Neuronal stem cell (in vitro differentiated cells): Measurements from ENCODE around the gene PCGF3.

ENCODE experiments used
- DNase-seq: peaks from one replicate; pipeline ENCODE4 v3.0.0-alpha.2; 2013; ENCODE audit warnings: low spot score
- H2AFZ ChIP-seq: one replicate; pipeline ENCODE4 v1.6.1; 2013; ENCODE audit warnings: mild to moderate bottlenecking, low read length, inconsistent platforms
- H2AK5ac ChIP-seq: 2 replicates; pipeline ENCODE4 v1.6.1; 2013; ENCODE audit warnings: low read depth, mild to moderate bottlenecking, inconsistent platforms, low read length, moderate library complexity, mixed read lengths
- H2BK120ac ChIP-seq: 2 replicates; pipeline ENCODE4 v1.6.1; 2013; ENCODE audit warnings: low read depth, mild to moderate bottlenecking, inconsistent platforms, low read length, moderate library complexity, mixed read lengths
- H2BK12ac ChIP-seq: one replicate; pipeline ENCODE4 v1.6.1; 2013; ENCODE audit warnings: low read length, inconsistent platforms
- H2BK15ac ChIP-seq: 2 replicates; pipeline ENCODE4 v1.6.1; 2013; ENCODE audit warnings: mild to moderate bottlenecking, low read length, inconsistent platforms, mixed read lengths
- H2BK5ac ChIP-seq: one replicate; pipeline ENCODE4 v1.6.1; 2013; ENCODE audit warnings: inconsistent platforms, mild to moderate bottlenecking, low read length, moderate library complexity
- H3K14ac ChIP-seq: one replicate; pipeline ENCODE4 v1.6.1; 2013; ENCODE audit warnings: low read length, inconsistent platforms
- H3K18ac ChIP-seq: 2 replicates; pipeline ENCODE4 v1.6.1; 2013; ENCODE audit warnings: low read length, inconsistent platforms
- H3K23ac ChIP-seq: 2 replicates; pipeline ENCODE4 v1.6.1; 2013; ENCODE audit warnings: low read depth, mild to moderate bottlenecking, mixed read lengths, low read length, inconsistent platforms; ENCODE audit not compliant: poor library complexity
- H3K27ac ChIP-seq: replicated peaks from 3 replicates; pipeline ENCODE4 v1.5.1; 2013; ENCODE audit warnings: low read length, inconsistent platforms
- H3K27me3 ChIP-seq, 3 experiments: 2 replicates each; pipeline ENCODE4 v1.6.1; 2013; ENCODE audit warnings: low read length in 3 of 3, mild to moderate bottlenecking in 2 of 3, inconsistent platforms in 1 of 3, low read depth in 1 of 3, mixed read lengths in 1 of 3, moderate library complexity in 1 of 3; ENCODE audit not compliant: control insufficient read depth in 3 of 3, insufficient read depth in 3 of 3
- H3K36me3 ChIP-seq, 2 donors: replicated peaks in 1 of 2; 2 replicates each; pipeline ENCODE4 v1.6.1; 2013; ENCODE audit warnings: low read length in 2 of 2; ENCODE audit not compliant: control insufficient read depth in 2 of 2, insufficient read depth in 2 of 2
- H3K4ac ChIP-seq: 2 replicates; pipeline ENCODE4 v1.6.1; 2013; ENCODE audit warnings: inconsistent platforms, mild to moderate bottlenecking, low read length, moderate library complexity
- H3K4me1 ChIP-seq, 2 donors: 1 replicate in 1 of 2; 2 replicates in 1 of 2; pipeline ENCODE4 v1.6.1; 2013; ENCODE audit warnings: low read length in 2 of 2, low read depth in 1 of 2; ENCODE audit not compliant: control insufficient read depth in 2 of 2, insufficient read depth in 1 of 2
- H3K4me2 ChIP-seq: one replicate; pipeline ENCODE4 v1.6.1; 2013; ENCODE audit warnings: mild to moderate bottlenecking, low read length, inconsistent platforms; ENCODE audit not compliant: insufficient read depth, poor library complexity, severe bottlenecking
- H3K4me3 ChIP-seq, 2 donors: 2 replicates each; pipeline ENCODE4 v1.5.1; 2013; ENCODE audit warnings: low read length in 2 of 2, mild to moderate bottlenecking in 2 of 2, inconsistent platforms in 1 of 2, moderate library complexity in 1 of 2
- H3K79me1 ChIP-seq: one replicate; pipeline ENCODE4 v1.6.1; 2013; ENCODE audit warnings: low read depth, mild to moderate bottlenecking, inconsistent platforms, low read length, moderate library complexity
- H3K9ac ChIP-seq: one replicate; pipeline ENCODE4 v1.6.1; 2013; ENCODE audit warnings: mild to moderate bottlenecking, low read depth, low read length, inconsistent platforms; ENCODE audit not compliant: poor library complexity
- H3K9me3 ChIP-seq, 2 donors: replicated peaks in 1 of 2; 2 replicates each; pipeline versions ENCODE3 to v1.6.1; 2013; ENCODE audit warnings: low read length in 2 of 2, mild to moderate bottlenecking in 2 of 2, inconsistent platforms in 1 of 2, low read depth in 1 of 2, mixed read lengths in 1 of 2, moderate library complexity in 1 of 2; ENCODE audit not compliant: control insufficient read depth in 2 of 2, insufficient read depth in 1 of 2
- H4K8ac ChIP-seq: one replicate; pipeline ENCODE4 v1.6.1; 2013; ENCODE audit warnings: low read depth, mild to moderate bottlenecking, inconsistent platforms, low read length, moderate library complexity
- H4K91ac ChIP-seq: one replicate; pipeline ENCODE4 v1.6.1; 2013; ENCODE audit warnings: low read length, low read depth, mild to moderate bottlenecking, inconsistent platforms; ENCODE audit not compliant: poor library complexity
- WGBS, 2 donors: extraction: QIAGEN DNeasy Blood & Tissue Kit; methylation state at CpG; one replicate each; pipeline ENCODE4 v1.1.7; 2013; ENCODE audit warnings: missing lambda C conversion rate in 2 of 2, mixed read lengths in 1 of 2; ENCODE audit not compliant: insufficient read length in 2 of 2, insufficient replicate concordance in 1 of 2; ENCODE audit errors: extremely low coverage in 2 of 2; 5-methylcytosine and 5-hydroxymethylcytosine counted together

PCGF3 gene

DNA sequence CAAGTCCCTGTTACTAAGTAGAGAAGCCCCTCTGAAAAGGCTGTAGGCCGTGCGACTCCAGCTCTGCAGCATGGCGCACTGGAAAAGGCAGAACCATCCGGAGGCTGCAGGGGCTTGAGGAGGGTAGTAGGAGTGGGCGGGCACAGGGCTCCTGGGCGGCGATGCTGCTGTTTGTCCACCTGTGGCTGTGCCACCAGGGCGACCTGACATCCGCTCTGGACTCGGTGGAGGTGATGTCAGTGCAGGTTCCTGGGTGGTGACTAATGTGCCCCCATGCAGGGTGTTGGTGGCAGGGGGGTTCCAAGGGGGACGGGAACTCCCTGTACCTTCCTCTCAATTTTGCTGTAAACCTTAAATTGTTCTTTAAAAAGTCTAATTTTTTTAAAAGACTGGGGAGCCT, 58.3 kb downstream of the PCGF3 start:
- H2BK120ac ChIP-seq = peak overlapping the region; percentile 4
- no CpG with 5 or more reads among the region's 11 CpGs for WGBS, 2 donors
- H3K14ac ChIP-seq = no peak overlapping the region
- H2BK12ac ChIP-seq = no peak overlapping the region
- DNase-seq = no peak
- peaks cover 66 to 91% of the 10 kb centered on the region in 2 donors for H3K36me3 ChIP-seq
- H4K8ac ChIP-seq = no peak overlapping the region
- no peak overlapping the region for H3K4me3 ChIP-seq
- no peak overlapping the region for H3K4me2 ChIP-seq
- H3K27ac ChIP-seq = no peak overlapping the region
- no peak overlapping the region for H3K9ac ChIP-seq
- peaks cover 3% of the 10 kb centered on the region for H3K79me1 ChIP-seq
- no peak overlapping the region for H2BK5ac ChIP-seq
- no peaks in the 10 kb centered on the region for H3K4me1 ChIP-seq
- no peak overlapping the region for H3K18ac ChIP-seq
- no peak overlapping the region for H4K91ac ChIP-seq
- H2AFZ ChIP-seq = no peak overlapping the region
- peak overlapping the region; percentile 81 for H3K23ac ChIP-seq
- no peak overlapping the region for H3K4ac ChIP-seq
- no peak overlapping the region for H2BK15ac ChIP-seq
- H3K9me3 ChIP-seq = peaks cover 26 to 54% of the 10 kb centered on the region in 2 donors
- H3K27me3 ChIP-seq = no peaks in the 10 kb centered on the region
- no peak overlapping the region for H2AK5ac ChIP-seq

DNA sequence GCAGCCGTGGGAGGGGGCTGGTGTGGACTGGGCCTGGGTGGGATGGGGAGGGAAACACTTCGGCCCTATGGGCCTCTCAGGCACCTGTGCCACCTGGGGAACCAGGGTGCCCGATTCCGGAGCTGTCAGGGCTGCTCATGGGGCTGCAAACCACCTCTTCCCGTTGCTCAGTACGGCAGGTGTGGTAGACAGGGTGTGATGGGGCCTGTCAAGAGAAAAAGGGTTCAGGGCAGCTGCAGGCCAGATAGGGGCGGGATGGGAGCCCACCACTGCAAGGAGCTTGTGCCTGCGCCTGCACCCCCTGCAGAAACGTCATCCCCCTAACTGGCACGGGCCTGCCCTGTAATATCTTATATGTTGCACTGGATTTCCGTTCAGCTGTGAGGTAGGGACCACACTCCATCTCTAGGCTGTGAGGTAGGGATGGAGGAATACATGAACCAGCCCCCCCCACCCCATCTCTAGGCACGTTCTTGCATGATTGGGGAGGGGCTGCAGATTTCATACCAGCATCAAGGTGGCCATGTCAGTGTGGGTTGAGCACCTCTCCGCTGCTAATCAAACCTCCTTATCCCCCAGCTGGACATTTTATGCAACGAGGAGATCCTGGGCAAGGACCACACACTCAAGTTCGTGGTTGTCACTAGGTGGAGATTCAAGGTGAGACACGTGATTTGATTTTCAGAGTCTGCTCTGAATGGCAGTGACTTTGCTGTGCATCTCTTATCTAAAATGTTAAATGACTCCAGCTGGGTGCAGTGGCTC, 59.0 kb downstream of the PCGF3 start:
- H3K23ac ChIP-seq = peak overlapping the region; percentile 75
- H2BK12ac ChIP-seq = no peak overlapping the region
- no peak overlapping the region for H3K14ac ChIP-seq
- H2BK120ac ChIP-seq = peak overlapping the region; percentile 4
- no CpG with 5 or more reads among the region's 16 CpGs for WGBS, 2 donors
- no peak overlapping the region for H3K9ac ChIP-seq
- H3K9me3 ChIP-seq = peaks cover 29 to 58% of the 10 kb centered on the region in 2 donors
- no peak overlapping the region for H3K18ac ChIP-seq
- no peak overlapping the region for H2AK5ac ChIP-seq
- H4K91ac ChIP-seq = no peak overlapping the region
- H3K79me1 ChIP-seq = peaks cover 3% of the 10 kb centered on the region
- H3K27me3 ChIP-seq = no peaks in the 10 kb centered on the region
- H4K8ac ChIP-seq = no peak overlapping the region
- H3K4ac ChIP-seq = no peak overlapping the region
- no peak overlapping the region for H3K27ac ChIP-seq
- H2BK5ac ChIP-seq = no peak overlapping the region
- no peak overlapping the region for H2AFZ ChIP-seq
- peaks cover 71 to 98% of the 10 kb centered on the region in 2 donors for H3K36me3 ChIP-seq
- H3K4me3 ChIP-seq = no peak overlapping the region
- peaks cover 0 to 1% of the 10 kb centered on the region in 2 donors for H3K4me1 ChIP-seq
- no peak for DNase-seq
- no peak overlapping the region for H2BK15ac ChIP-seq
- no peak overlapping the region for H3K4me2 ChIP-seq

DNA sequence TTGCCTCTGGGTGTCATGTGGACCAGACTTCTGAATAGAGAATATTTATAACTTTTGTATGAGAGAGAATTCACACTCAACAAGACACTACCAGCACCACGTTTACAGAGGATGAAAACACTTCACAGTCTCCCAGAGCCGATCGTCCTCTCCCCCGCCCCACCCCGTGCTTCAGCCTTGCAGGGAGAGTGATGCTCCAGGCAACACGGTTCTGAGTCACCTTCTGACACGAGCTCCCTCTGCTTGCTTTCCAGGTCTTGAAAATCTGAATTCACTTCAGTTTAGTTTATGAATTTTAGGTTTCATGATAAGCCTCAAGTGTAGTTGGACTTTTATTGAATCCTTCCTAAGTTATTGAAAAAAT, 60.5 kb downstream of the PCGF3 start:
- H3K4me1 ChIP-seq = peaks cover 0 to 2% of the 10 kb centered on the region in 2 donors
- no peak overlapping the region for H3K4ac ChIP-seq
- no peak overlapping the region for H2AFZ ChIP-seq
- no peak overlapping the region for H3K4me2 ChIP-seq
- no peak overlapping the region for H2BK15ac ChIP-seq
- H3K9ac ChIP-seq = no peak overlapping the region
- H2AK5ac ChIP-seq = no peak overlapping the region
- no peak overlapping the region for H3K27ac ChIP-seq
- peaks cover 67 to 100% of the 10 kb centered on the region in 2 donors for H3K36me3 ChIP-seq
- no peak overlapping the region for H3K4me3 ChIP-seq
- no peaks in the 10 kb centered on the region for H3K27me3 ChIP-seq
- no peak overlapping the region for H2BK120ac ChIP-seq
- no peak overlapping the region for H4K8ac ChIP-seq
- no peak overlapping the region for H4K91ac ChIP-seq
- H2BK12ac ChIP-seq = no peak overlapping the region
- no peak overlapping the region for H3K18ac ChIP-seq
- no CpG with 5 or more reads among the region's 7 CpGs for WGBS, 2 donors
- no peak overlapping the region for H3K14ac ChIP-seq
- H3K9me3 ChIP-seq = peaks cover 21 to 50% of the 10 kb centered on the region in 2 donors
- H3K79me1 ChIP-seq = peaks cover 3% of the 10 kb centered on the region
- H2BK5ac ChIP-seq = no peak overlapping the region
- no peak for DNase-seq
- H3K23ac ChIP-seq = no peak overlapping the region

DNA sequence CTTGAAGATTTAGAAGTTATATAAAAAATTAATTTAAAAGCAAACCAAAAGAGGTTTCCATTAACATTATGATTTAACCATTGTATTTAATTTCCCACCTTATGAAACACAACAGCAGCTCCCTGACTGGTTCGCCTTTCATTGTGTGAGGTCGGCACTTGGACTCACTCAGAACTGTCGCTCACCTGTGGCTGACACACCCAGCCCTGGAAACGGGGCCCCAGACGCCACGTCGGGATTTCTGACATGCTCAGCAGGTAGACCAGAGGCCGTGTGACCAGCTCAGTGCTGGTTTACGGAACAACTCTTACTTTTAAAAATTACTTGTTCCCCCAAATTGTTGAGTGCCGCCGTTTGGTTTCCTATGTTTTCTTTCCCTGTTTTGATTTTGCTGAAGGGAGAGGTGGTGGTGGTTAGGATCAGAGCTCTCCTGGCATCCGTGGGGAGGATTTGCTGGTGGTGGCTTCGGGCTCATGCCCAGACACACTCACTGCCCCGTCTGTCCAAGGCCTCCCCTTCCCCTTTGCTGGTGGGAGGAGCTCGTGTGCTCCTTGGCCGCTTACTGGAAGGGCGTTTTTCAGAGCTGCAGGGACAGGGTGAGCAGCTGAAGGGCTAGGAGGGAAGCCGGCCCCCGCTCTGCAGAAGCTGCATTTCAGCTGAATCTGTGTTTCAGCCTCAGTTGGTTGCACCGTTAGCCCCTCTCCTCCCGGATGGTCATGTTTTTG, 61.1 kb downstream of the PCGF3 start:
- Histone ChIP-seq H2BK12ac (no peak overlapping the region), H3K4me1 (peaks cover 0 to 2% of the 10 kb centered on the region in 2 donors), H3K36me3 (peaks cover 67 to 100% of the 10 kb centered on the region in 2 donors), H3K9ac (no peak overlapping the region), H3K27me3 (no peaks in the 10 kb centered on the region), H4K91ac (no peak overlapping the region), H3K23ac (peak overlapping the region; percentile 96), H3K4me2 (no peak overlapping the region), H3K79me1 (peaks cover 4% of the 10 kb centered on the region), H2BK120ac (no peak overlapping the region), H3K9me3 (peaks cover 21 to 48% of the 10 kb centered on the region in 2 donors), H2AFZ (no peak overlapping the region), H2AK5ac (no peak overlapping the region), H3K4ac (no peak overlapping the region), H2BK5ac (no peak overlapping the region), H3K18ac (no peak overlapping the region), H3K14ac (no peak overlapping the region), H2BK15ac (no peak overlapping the region), H4K8ac (no peak overlapping the region), H3K4me3 (no peak overlapping the region), H3K27ac (no peak overlapping the region)
- WGBS, 2 donors = no CpG with 5 or more reads among the region's 21 CpGs
- no peak for DNase-seq
